Tibial artery (tissue), 4 donors: ENCODE results near the gene ALDH1A3.

ENCODE experiments used
- DNase-seq, 2 donors: peaks; one replicate each; pipeline ENCODE4 v3.0.0-alpha.2; 2019
- H3K27ac ChIP-seq, 2 donors: fragments of 200-600 bp; sonication (generic) in 1 of 2; 1 replicate in 1 of 2; 2 replicates in 1 of 2; pipeline ENCODE4 v1.5.1; 2018 to 2019; ENCODE audit warnings: mild to moderate bottlenecking in 1 of 2
- H3K27me3 ChIP-seq, 2 donors: fragments of 200-600 bp; sonication (generic) in 1 of 2; one replicate each; pipeline versions ENCODE4 v1.5.1 to v1.6.0; 2016 to 2019
- H3K36me3 ChIP-seq, 3 donors: fragments of 200-600 bp; sonication (generic) in 2 of 3; one replicate each; pipeline ENCODE4 v1.5.1; 2016 to 2019; ENCODE audit warnings: mild to moderate bottlenecking in 2 of 3
- H3K4me1 ChIP-seq, 4 donors: fragments of 200-600 bp; sonication (generic) in 2 of 4; 1 replicate in 3 of 4; 2 replicates in 1 of 4; pipeline ENCODE4 v1.5.1; 2016 to 2019
- H3K4me3 ChIP-seq, 2 donors: fragments of 200-600 bp; sonication (generic) in 1 of 2; 1 replicate in 1 of 2; 2 replicates in 1 of 2; pipeline ENCODE4 v1.5.1; 2018 to 2019; ENCODE audit warnings: mild to moderate bottlenecking in 2 of 2
- H3K9me3 ChIP-seq, 3 donors: fragments of 200-600 bp; sonication (generic) in 1 of 3; one replicate each; pipeline ENCODE4 v1.5.1; 2016 to 2019
- intact Hi-C: fragments of 100-400 bp; cut with DNase I; formaldehyde crosslinking; loops from one replicate; pipeline ENCODE4 v1.15.0; 2023; ENCODE audit warnings: low total_unique reads
- TF ChIP-seq, protein P1 (sequence below), 2 experiments: fragments of 200-600 bp in 1 of 2; fragments of 450-650 bp in 1 of 2; IDR thresholded peaks; one replicate each; pipeline ENCODE4 v1.5.1; 2017 to 2019; ENCODE audit warnings: antibody characterized with exemption in 2 of 2, mild to moderate bottlenecking in 1 of 2, moderate library complexity in 1 of 2

The ALDH1A3 gene

DNA sequence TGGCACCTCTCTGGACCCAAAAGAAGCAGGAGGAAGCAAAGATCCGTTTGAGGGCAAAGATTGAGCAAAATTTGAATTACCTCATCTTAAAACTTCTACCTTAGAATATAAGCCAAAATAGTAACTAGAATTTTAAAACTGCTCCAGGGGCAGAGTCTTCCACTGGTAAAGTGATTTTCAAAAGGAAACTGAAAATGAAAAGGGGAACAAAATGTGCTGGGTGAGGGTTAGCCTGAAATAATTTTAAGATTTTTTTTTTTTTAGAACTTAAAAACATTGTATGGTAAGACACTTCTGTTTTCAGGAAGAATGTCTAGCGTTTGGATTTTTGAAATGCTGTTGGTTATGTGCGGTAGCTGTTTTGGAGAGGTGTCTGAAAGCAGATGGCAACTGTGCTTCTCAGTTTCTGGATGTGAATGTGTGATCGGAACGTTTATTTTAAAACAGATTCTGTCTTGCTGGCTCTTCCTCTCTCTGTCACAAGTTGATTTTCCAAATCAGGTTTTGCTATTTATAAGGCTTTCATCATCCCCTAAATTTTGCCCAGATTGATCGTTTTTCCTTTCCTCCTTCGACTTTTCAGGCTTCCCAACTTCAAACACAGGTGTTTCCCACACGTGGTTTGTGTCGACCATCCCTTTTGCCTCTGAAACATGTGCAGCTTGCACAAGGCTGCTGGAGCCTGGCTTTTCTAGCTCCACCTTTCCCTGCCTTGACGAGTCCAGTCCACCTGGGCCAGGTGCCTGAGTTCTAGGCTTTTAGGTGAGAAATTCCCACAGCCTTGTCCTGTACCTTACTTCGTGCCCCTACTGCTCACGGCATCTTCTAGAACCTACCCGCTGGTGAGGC lies 42.8 kb downstream of the ALDH1A3 start:
- Histone ChIP-seq H3K27ac (no peak overlapping the region), H3K4me1 (peaks cover 0 to 26% (median 0%) of the 10 kb centered on the region in 4 donors), H3K9me3 (no peaks in the 10 kb centered on the region), H3K4me3 (no peak overlapping the region), H3K27me3 (peaks cover 0 to 6% of the 10 kb centered on the region in 2 donors), H3K36me3 (peaks cover 0 to 3% (median 0%) of the 10 kb centered on the region in 3 donors)
- intact Hi-C loops, result no loop called here
- DNase-seq, result no peak
- TF ChIP-seq, protein P1, sequence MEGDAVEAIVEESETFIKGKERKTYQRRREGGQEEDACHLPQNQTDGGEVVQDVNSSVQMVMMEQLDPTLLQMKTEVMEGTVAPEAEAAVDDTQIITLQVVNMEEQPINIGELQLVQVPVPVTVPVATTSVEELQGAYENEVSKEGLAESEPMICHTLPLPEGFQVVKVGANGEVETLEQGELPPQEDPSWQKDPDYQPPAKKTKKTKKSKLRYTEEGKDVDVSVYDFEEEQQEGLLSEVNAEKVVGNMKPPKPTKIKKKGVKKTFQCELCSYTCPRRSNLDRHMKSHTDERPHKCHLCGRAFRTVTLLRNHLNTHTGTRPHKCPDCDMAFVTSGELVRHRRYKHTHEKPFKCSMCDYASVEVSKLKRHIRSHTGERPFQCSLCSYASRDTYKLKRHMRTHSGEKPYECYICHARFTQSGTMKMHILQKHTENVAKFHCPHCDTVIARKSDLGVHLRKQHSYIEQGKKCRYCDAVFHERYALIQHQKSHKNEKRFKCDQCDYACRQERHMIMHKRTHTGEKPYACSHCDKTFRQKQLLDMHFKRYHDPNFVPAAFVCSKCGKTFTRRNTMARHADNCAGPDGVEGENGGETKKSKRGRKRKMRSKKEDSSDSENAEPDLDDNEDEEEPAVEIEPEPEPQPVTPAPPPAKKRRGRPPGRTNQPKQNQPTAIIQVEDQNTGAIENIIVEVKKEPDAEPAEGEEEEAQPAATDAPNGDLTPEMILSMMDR (IDR thresholded peaks at IDR 0.05), result no peak

DNA sequence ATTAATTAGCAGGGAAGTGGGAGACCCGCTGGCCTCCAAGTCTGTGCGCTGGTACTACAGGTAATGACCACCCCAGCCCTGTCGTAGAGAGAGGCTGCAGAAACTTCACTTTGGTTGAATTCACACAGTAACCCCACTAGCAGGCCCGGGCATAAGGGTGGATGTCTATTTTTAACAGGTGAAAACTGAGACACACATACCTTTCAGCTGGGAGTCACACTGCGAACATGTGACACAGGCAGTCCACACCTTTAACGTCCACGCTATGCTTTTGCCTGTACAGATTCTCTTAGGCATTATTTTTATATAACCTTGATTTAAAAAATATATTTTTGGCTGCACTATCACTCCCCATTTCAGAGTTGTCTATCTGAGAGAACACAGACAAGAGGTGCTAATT lies 43.4 kb downstream of the ALDH1A3 start:
- peaks cover 0 to 19% (median 0%) of the 10 kb centered on the region in 4 donors for H3K4me1 ChIP-seq
- no peak overlapping the region for H3K27ac ChIP-seq
- intact Hi-C loops, result no loop called here
- no peak for DNase-seq
- TF ChIP-seq, protein P1 (IDR thresholded peaks at IDR 0.05), result no peak
- H3K9me3 ChIP-seq, result no peaks in the 10 kb centered on the region
- no peak overlapping the region for H3K4me3 ChIP-seq
- peaks cover 0 to 3% of the 10 kb centered on the region in 2 donors for H3K27me3 ChIP-seq
- peaks cover 0 to 5% (median 3%) of the 10 kb centered on the region in 3 donors for H3K36me3 ChIP-seq

DNA sequence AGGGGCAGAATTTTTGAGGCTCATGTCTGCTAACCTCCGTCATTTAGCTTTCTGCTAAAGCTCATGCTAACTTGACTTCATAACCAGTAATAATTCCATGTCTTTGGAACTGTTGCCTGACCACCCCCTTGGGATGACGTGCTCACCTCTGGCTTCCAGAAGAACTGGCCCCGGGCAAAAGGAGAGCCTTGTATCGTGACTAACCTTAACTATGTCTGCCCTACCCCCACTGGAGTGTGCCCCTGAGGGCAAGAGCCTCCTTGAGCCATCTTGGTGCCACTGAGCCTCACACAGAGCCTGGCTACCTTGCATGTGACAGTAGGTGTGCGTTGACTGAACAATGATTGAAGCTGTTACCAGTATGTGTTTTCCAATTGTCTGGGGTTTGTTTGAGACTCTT lies 44.3 kb downstream of the ALDH1A3 start:
- intact Hi-C loops, result no loop called here
- Histone ChIP-seq H3K4me3 (no peak overlapping the region), H3K36me3 (peaks cover 0 to 7% (median 3%) of the 10 kb centered on the region in 3 donors), H3K4me1 (peaks cover 0 to 12% (median 0%) of the 10 kb centered on the region in 4 donors), H3K27me3 (peaks cover 0 to 2% of the 10 kb centered on the region in 2 donors), H3K27ac (no peak overlapping the region), H3K9me3 (no peaks in the 10 kb centered on the region)
- TF ChIP-seq, protein P1 (IDR thresholded peaks at IDR 0.05), result no peak
- DNase-seq, result no peak

DNA sequence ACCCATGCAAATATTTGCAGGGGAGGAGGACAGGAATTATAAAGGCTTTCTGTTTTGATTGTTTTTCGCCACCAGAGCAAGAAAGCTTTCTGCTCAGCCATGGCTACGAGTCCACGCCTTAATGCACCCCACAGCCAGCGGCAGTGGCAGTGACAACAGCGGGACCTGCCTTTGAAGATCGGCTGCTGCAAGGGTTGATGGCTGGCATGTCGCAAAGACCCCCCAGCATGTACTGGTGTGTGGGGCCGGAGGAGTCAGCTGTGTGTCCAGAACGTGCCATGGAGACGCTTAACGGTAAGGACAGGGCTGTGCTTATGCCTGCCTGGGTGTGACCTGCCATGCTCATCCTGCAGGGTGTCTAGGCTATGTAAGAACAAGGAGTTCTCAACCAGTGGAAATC lies 44.8 kb downstream of the ALDH1A3 start:
- H3K36me3 ChIP-seq, result peaks cover 0 to 7% (median 3%) of the 10 kb centered on the region in 3 donors
- H3K4me1 ChIP-seq, result peaks cover 0 to 10% (median 0%) of the 10 kb centered on the region in 4 donors
- H3K4me3 ChIP-seq, result no peak overlapping the region
- H3K27me3 ChIP-seq, result no peaks in the 10 kb centered on the region
- TF ChIP-seq, protein P1 (IDR thresholded peaks at IDR 0.05), result no peak
- no peaks in the 10 kb centered on the region for H3K9me3 ChIP-seq
- no peak overlapping the region for H3K27ac ChIP-seq
- intact Hi-C loops, result no loop called here
- no peak for DNase-seq

DNA sequence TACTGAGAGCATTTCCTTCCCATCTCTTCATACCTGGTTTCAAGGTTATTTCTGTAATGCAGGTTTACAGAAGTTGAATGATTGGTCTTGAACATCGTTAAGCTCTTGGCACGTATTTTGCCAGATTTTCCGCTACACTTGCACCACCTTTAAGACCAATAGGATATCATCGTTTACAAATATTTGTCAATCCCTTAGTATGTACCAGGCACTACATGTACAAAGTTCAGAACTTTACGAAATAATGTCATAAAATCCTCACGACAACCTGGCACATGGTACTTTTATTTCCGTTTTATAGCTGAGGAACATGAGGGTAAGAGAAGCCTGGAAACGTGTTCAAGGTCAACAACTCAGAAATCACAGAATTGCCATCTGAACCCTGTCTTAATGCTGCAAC lies 45.8 kb downstream of the ALDH1A3 start:
- Histone ChIP-seq H3K27ac (no peak overlapping the region), H3K9me3 (no peaks in the 10 kb centered on the region), H3K4me3 (no peak overlapping the region), H3K27me3 (no peaks in the 10 kb centered on the region), H3K36me3 (peaks cover 0 to 7% (median 3%) of the 10 kb centered on the region in 3 donors), H3K4me1 (no peaks in the 10 kb centered on the region)
- no peak for DNase-seq
- TF ChIP-seq, protein P1 (IDR thresholded peaks at IDR 0.05), result no peak
- intact Hi-C loops, result no loop called here
